HG03095 (cell line): ENCODE results near the gene SH2B3.
A peak's percentile ranks its signal among the peaks of the same experiment; 100 is the strongest.

Experiments
- ATAC-seq: cut with Tn5 transposase; IDR thresholded peaks from one replicate; pipeline ENCODE4 v1.9.1; 2021; ENCODE audit warnings: moderate library complexity; ENCODE audit not compliant: unreplicated experiment

Gene SH2B3

DNA sequence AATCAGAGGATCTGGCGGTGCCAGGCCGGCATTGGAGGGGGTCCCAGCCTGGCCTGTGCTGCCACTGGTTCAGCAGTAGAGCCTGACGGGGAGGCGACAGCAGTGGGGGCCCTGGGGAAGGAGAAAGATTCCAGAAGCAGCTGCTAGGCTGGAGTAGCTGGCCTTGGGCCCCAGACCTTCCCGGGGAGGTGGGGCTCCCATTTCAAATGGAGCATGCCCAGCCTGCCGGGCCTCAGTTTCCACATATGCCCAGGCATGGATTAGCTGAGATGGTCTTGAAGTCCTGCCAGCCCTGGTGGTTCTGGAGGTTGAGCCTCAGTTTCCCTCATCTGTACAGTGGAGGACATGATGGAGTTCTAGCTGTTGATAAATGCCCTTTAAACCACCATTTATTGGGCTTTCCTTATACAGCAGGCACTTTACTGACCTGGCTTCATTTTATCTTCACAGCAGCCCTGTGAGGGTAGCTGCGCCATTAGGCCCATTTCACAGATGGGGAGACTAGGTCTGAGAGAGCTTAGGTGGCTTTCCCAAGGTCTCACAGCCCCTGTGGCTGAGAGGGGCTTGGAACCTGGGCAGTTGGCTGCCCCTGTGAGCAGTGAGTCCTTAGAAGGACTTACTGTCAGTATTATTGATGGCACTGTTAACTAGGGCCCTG is 21.8 kb downstream of the SH2B3 start:
- ATAC-seq = no peak

DNA sequence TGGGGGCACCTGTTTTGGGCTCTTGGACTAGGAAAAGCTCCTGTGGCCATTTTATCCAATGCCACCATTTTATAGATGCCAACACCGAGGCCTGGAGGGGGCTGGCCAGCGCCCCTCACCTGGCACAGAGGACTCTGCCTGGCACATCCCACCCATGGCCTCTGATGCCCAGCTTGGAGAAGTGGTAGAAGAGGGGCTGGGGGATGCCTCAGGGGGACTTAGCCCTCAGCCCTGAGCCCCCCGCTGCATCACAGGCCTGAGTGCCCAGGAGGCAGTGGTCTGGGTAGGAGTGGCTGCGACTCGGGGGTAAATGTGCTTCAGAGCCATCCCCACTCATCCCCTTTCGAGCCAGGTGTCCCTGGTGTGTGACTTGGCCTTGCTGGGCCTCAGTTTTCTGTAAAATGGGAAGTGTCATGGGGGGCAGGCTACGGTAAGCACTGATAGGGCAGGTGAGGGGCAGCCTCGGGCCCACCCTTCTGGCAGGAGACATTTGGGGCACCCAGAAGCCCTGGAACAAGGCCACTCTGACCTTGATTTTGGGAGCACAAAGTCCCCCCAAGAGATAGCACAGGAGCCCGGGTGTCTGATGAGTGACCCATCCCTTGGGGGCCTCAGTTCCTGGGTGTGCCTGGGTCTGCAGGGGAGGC is 22.5 kb downstream of the SH2B3 start:
- ATAC-seq = no peak

GRCh38 chr12:111428728-111429175 is 23.0 kb downstream of the SH2B3 start:
- ATAC-seq = no peak

- no peak for ATAC-seq
Measured at GRCh38 chr12:111429828-111430432, 24.2 kb downstream of the SH2B3 start.

GRCh38 chr12:111430433-111431353 is 25.0 kb downstream of the SH2B3 start:
- no peak for ATAC-seq

DNA sequence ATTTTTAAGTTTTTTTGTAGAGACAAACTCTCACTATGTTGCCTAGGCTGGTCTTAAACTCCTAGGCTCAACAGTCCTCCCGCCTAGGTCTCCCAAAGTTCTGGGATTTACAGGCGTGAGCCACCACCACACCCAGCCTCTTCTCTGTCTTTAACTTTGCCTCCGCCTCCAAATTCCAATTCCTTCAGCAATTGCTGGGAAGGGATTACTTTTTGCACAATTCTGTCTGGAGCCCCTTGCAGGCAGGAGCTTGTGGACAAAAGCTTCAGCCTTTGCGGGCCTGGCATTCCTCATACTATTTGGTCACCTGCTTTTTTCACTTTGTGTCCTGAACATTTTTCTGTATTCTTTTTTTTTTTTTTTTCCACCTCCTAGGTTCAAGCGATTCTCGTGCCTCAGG is 26.0 kb downstream of the SH2B3 start:
- no peak for ATAC-seq

- no peak for ATAC-seq
Measured at GRCh38 chr12:111434049-111434448, 28.3 kb downstream of the SH2B3 start.

DNA sequence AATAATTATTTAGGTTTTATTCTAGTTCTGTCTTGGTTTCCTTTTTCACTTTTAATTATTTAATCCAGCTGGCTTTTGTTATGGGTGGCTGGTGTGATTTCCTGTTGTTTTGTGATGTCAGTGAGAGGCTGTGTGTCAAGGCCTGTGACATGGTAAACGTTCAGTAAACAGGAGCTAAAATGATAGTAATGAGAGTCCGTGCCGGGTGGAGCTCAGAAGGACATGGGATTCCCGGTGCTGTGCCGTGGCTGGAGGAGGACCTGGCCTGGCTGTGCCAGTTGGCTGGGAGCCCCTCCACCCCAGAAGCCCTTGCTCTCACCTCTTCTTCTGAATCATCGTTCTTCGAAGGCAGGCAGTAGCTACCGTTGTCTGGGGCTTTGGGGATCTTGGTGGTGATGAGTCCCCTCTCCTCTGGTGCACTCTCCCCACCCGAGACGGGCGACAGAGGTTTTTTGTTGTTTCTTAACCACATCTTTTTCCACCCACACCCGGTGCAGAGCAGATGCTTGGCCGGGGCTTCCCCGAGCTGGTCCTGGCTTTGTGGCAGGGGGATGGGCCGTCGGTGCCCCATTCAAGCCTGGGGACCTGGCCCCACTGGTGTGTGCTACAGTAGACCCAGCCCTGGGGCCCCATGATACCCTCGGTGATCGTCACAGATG is 29.1 kb downstream of the SH2B3 start:
- peak; percentile 50 for ATAC-seq

DNA sequence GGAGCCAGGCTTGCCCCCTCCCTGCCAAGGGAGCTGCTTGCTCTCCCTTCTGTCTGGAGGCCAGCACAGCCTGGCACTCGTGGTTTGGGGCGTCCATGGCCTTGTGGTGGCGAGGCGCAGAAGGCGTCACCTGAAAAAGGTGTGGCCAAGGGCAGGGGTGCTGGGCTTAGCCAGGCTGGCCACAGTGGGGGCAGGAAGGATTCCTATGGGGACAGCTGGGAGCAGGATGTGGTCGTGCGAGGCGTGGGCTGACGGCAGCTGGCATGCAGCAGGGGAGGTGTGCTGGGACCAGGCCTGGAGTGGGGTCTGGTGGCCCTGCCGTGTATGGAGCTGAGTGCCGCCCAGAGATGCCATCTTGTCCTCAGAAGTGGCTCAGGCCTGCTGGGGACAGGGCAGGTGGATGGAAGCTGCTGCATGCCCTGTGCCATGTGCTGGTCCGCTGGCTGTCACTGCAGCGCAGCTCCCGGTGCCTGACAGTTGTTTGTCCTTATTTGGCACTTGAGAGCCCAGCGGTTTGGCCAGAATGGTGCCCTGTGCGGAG is 30.0 kb downstream of the SH2B3 start:
- no peak for ATAC-seq

DNA sequence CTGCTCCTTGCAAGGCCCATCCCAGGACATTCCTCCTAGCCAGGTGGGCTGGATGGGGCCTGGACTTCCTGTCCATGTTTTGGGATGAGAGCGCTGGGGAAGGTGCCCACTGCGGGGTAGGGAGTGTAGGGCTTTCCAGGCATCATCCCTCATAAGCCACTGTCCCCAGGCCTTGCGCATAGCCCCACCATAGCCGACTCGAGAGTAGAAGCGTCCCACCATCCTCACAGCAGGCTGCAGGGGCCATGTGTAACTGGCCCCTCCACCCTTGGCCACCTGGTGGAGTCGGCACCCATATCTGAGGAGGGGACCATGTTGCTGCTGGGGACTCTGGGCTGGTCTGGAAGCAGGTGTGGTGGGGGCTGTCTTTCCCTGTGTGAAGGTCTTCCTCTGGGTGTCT is 30.5 kb downstream of the SH2B3 start:
- ATAC-seq = no peak

GRCh38 chr12:111436811-111437210 is 31.1 kb downstream of the SH2B3 start:
- no peak for ATAC-seq

DNA sequence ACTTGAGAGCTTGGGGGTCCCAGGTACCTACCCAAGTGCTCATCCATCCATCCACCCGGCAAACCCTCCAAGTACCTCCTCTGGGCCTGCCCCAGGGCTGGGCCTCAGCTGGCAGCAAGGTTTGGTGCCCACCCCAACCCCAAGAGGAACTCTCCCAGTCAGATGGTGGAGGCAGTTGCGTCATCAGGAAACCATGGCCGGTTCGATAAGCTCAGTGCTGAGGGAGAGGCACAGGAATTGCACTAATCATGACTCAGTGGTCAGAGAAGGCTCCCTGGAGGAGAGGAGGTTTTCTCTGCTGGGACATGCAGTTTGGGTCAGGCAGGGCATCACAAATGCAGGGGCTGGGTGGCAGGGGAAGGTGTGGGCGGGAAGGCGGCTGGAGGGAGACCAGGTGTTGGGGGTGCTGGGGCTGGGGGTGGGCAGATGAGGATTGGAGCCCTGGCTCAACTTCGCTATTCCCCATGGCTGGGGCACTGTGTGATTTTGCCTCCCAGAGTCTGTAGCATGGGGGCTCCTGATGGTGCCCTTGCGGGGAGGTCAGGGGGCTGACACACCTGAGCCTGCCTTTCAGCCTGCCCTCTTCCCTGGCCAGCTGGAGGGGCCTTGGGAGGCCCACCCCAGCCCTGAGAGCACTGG is 32.2 kb downstream of the SH2B3 start:
- ATAC-seq = no peak

- no peak for ATAC-seq
Measured at GRCh38 chr12:111438481-111438880, 32.8 kb downstream of the SH2B3 start.

- ATAC-seq = no peak
Measured at GRCh38 chr12:111439657-111440151, 34.0 kb downstream of the SH2B3 start.

DNA sequence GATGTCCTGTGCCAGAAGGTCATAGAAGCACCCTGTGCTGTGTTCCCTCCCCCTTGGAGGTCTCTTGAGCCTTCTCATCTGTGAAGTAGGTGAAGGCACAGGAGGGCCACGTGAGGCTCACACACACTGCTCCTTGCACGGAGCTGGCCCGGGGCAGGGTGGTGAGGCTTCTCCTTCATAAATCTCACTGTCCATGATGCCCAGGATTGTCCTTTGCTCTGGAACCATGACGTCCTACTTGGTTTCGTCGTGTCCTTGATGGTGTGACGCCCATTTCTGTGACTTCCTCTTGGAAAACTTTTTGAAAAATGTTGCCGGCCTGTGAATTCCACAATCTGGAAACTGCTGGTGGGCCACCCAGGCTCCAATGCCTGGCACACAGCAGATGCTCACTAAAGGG is 34.4 kb downstream of the SH2B3 start:
- ATAC-seq = no peak

GRCh38 chr12:111440631-111441030 is 34.9 kb downstream of the SH2B3 start:
- no peak for ATAC-seq

DNA sequence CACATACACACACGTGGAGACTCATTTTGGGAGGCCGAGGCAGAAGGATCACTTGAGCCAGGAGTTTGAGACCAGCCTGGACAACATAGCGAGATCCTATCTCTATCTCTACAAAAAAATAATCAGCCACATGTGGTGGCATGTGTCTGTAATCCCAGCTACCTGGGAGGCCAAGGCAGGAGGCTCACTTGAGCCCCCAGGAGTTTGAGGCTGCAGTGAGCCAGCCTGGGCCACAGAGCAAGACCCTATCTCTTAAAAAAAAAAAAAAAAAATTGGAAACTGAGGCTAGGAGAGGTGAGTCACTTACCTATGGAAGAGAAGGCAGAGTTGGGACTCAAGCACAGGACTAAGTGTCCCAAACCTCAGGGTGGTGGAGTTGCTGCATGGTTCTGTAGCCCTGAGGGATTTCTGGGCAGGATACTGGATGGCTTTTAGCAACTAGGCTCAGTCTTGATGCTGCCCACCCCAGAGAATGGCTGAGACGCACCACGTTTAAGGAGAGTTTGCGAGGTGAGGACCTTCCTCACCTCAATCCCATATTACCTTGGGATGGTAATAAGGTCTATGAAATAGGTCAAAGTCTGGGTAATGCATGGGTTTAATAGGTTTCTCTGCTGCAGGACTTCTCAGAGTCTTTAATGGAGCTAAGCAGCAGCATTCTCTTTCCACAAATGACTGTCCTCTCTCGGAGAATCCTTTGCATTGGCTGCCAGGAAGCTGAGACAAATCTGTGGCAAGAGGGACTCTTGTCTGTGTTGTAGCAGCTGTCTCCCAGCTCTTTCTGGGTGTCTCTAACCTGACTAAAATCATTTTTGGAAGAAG is 35.6 kb downstream of the SH2B3 start:
- ATAC-seq = no peak

DNA sequence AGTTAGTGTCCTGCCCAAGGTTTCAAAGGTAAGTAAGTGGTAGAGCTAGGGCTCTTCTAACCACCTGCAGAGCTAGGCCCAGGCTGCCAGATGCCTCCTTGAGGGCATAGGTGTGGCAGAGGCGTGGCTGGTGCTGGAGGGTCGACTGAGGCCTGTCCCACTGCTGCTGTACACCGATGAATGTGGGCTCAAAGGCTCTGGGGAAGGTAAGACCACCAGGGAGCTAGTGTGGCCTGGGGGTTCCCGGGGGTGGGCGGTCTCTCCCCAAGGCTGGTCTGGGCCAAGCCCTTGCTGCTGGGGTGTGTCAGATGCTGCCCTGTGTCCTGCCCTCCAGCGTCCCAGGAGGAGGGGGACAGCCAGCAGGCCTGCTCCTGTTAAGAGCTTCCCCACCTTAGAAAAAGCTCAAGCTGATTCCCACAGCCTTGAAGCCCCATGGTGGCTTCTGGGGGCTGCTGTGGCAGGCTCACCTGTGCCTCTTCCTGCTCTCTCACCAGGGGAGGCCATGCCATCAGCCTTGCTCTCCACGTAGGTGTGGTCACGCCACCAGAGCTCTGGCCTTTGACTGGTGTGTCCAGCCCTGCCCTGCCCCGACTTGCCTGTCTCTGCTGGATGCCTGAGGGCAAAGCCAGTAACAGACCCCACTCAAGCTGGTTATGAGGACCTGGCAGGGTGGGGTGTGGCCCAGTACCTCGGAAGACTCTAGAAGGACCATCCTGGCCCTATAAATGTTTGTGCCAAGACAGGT is 36.8 kb downstream of the SH2B3 start:
- no peak for ATAC-seq
